ENCODE measurements around the gene NAV1.
"Not testable (repeated sequence)": the region's sequence is repeated elsewhere in the genome, so short reads cannot be mapped to it uniquely, and the experiment has no call there.

NAV1 gene

GRCh38 chr1:201511941-201512539, 26.9 kb upstream of the NAV1 start:
- Mint-ChIP-seq H3K4me1 (peaks cover 10% of the 10 kb centered on the region), H3K36me3 (peaks cover 4% of the 10 kb centered on the region), H3K27me3 (no peaks in the 10 kb centered on the region), H3K27ac (no peak overlapping the region), H3K4me3 (no peak overlapping the region), H3K9me3 (no peaks in the 10 kb centered on the region)

- Mint-ChIP-seq H3K9me3 (no peaks in the 10 kb centered on the region), H3K4me3 (no peak overlapping the region), H3K27me3 (no peaks in the 10 kb centered on the region), H3K4me1 (no peaks in the 10 kb centered on the region), H3K27ac (no peak overlapping the region), H3K36me3 (peaks cover 4% of the 10 kb centered on the region)
Measured at GRCh38 chr1:201513498-201514243, 25.3 kb upstream of the NAV1 start.

- Mint-ChIP-seq H3K27ac (no peak overlapping the region), H3K4me1 (no peaks in the 10 kb centered on the region), H3K4me3 (no peak overlapping the region), H3K9me3 (no peaks in the 10 kb centered on the region), H3K36me3 (peaks cover 4% of the 10 kb centered on the region), H3K27me3 (no peaks in the 10 kb centered on the region)
Measured at GRCh38 chr1:201514466-201514865, 24.5 kb upstream of the NAV1 start.

GRCh38 chr1:201515062-201515750, 23.7 kb upstream of the NAV1 start:
- no peaks in the 10 kb centered on the region for H3K27me3 Mint-ChIP-seq
- H3K27ac Mint-ChIP-seq, result no peak overlapping the region
- no peaks in the 10 kb centered on the region for H3K4me1 Mint-ChIP-seq
- H3K9me3 Mint-ChIP-seq, result no peaks in the 10 kb centered on the region
- H3K36me3 Mint-ChIP-seq, result peaks cover 4% of the 10 kb centered on the region
- no peak overlapping the region for H3K4me3 Mint-ChIP-seq

GRCh38 chr1:201515895-201516294, 23.0 kb upstream of the NAV1 start:
- H3K27me3 Mint-ChIP-seq, result no peaks in the 10 kb centered on the region
- H3K36me3 Mint-ChIP-seq, result peaks cover 4% of the 10 kb centered on the region
- H3K27ac Mint-ChIP-seq, result no peak overlapping the region
- H3K4me3 Mint-ChIP-seq, result no peak overlapping the region
- H3K9me3 Mint-ChIP-seq, result no peaks in the 10 kb centered on the region
- H3K4me1 Mint-ChIP-seq, result no peaks in the 10 kb centered on the region

- no peaks in the 10 kb centered on the region for H3K9me3 Mint-ChIP-seq
- H3K27me3 Mint-ChIP-seq, result no peaks in the 10 kb centered on the region
- H3K27ac Mint-ChIP-seq, result no peak overlapping the region
- no peaks in the 10 kb centered on the region for H3K4me1 Mint-ChIP-seq
- H3K36me3 Mint-ChIP-seq, result peaks cover 4% of the 10 kb centered on the region
- H3K4me3 Mint-ChIP-seq, result no peak overlapping the region
Measured at GRCh38 chr1:201516511-201517127, 22.3 kb upstream of the NAV1 start.

GRCh38 chr1:201517631-201518030, 21.3 kb upstream of the NAV1 start:
- H3K4me3 Mint-ChIP-seq, result no peak overlapping the region
- no peaks in the 10 kb centered on the region for H3K4me1 Mint-ChIP-seq
- no peaks in the 10 kb centered on the region for H3K9me3 Mint-ChIP-seq
- H3K27ac Mint-ChIP-seq, result no peak overlapping the region
- peaks cover 8% of the 10 kb centered on the region for H3K36me3 Mint-ChIP-seq
- no peaks in the 10 kb centered on the region for H3K27me3 Mint-ChIP-seq

- no peaks in the 10 kb centered on the region for H3K9me3 Mint-ChIP-seq
- peaks cover 8% of the 10 kb centered on the region for H3K36me3 Mint-ChIP-seq
- no peaks in the 10 kb centered on the region for H3K4me1 Mint-ChIP-seq
- H3K4me3 Mint-ChIP-seq, result no peak overlapping the region
- H3K27ac Mint-ChIP-seq, result no peak overlapping the region
- no peaks in the 10 kb centered on the region for H3K27me3 Mint-ChIP-seq
Measured at GRCh38 chr1:201518071-201518470, 20.9 kb upstream of the NAV1 start.

- not testable (repeated sequence) for H3K36me3 Mint-ChIP-seq, H3K4me1 Mint-ChIP-seq, H3K4me3 Mint-ChIP-seq, H3K27ac Mint-ChIP-seq, H3K9me3 Mint-ChIP-seq, H3K27me3 Mint-ChIP-seq
Measured at GRCh38 chr1:201520046-201520575, 18.8 kb upstream of the NAV1 start.

- H3K4me3 Mint-ChIP-seq, result no peak overlapping the region
- no peaks in the 10 kb centered on the region for H3K4me1 Mint-ChIP-seq
- no peaks in the 10 kb centered on the region for H3K27me3 Mint-ChIP-seq
- no peaks in the 10 kb centered on the region for H3K9me3 Mint-ChIP-seq
- H3K27ac Mint-ChIP-seq, result no peak overlapping the region
- H3K36me3 Mint-ChIP-seq, result peaks cover 18% of the 10 kb centered on the region
Measured at GRCh38 chr1:201525193-201525778, 13.6 kb upstream of the NAV1 start.

GRCh38 chr1:201527879-201528278, 11.0 kb upstream of the NAV1 start:
- Mint-ChIP-seq H3K4me3 (no peak overlapping the region), H3K9me3 (no peaks in the 10 kb centered on the region), H3K36me3 (peaks cover 19% of the 10 kb centered on the region), H3K4me1 (no peaks in the 10 kb centered on the region), H3K27me3 (no peaks in the 10 kb centered on the region), H3K27ac (no peak overlapping the region)

GRCh38 chr1:201528631-201529252, 10.2 kb upstream of the NAV1 start:
- Mint-ChIP-seq H3K27me3 (no peaks in the 10 kb centered on the region), H3K9me3 (no peaks in the 10 kb centered on the region), H3K27ac (no peak overlapping the region), H3K4me1 (no peaks in the 10 kb centered on the region), H3K36me3 (peaks cover 20% of the 10 kb centered on the region), H3K4me3 (no peak overlapping the region)

- H3K36me3 Mint-ChIP-seq, result peaks cover 13% of the 10 kb centered on the region
- H3K9me3 Mint-ChIP-seq, result no peaks in the 10 kb centered on the region
- H3K27me3 Mint-ChIP-seq, result peaks cover 9% of the 10 kb centered on the region
- no peak overlapping the region for H3K4me3 Mint-ChIP-seq
- H3K4me1 Mint-ChIP-seq, result no peaks in the 10 kb centered on the region
- no peak overlapping the region for H3K27ac Mint-ChIP-seq
Measured at GRCh38 chr1:201530741-201531531, 8.0 kb upstream of the NAV1 start.

- Mint-ChIP-seq H3K4me3 (no peak overlapping the region), H3K36me3 (peaks cover 16% of the 10 kb centered on the region), H3K27ac (no peak overlapping the region), H3K4me1 (no peaks in the 10 kb centered on the region), H3K9me3 (no peaks in the 10 kb centered on the region), H3K27me3 (peaks cover 14% of the 10 kb centered on the region)
Measured at GRCh38 chr1:201531551-201532425, 7.1 kb upstream of the NAV1 start.

Measured in activated naive CD4-positive, alpha-beta T cell treated with anti-CD3 and anti-CD28 coated beads, Interleukin-2, amount 50 U/mL, for 24 hours (primary cell).